HepG2 (cell line): ENCODE data around the gene ARMC3.

Experiments used
- CBFB ChIP-seq: sonication (generic); formaldehyde crosslinking; IDR thresholded peaks from 2 replicates; pipeline ENCODE4 v1.4.0; 2020; ENCODE audit warnings: missing genetic modification reagents
- CHD2 ChIP-seq: IDR thresholded peaks from 2 replicates; pipeline ENCODE4 v1.6.1; 2011; ENCODE audit warnings: low read depth, low read length, improper control_type of control experiment
- CTCF ChIP-seq: sonication (generic); formaldehyde crosslinking; IDR thresholded peaks from 2 replicates; pipeline ENCODE4 v1.5.0; 2020; ENCODE audit warnings: mild to moderate bottlenecking, missing genetic modification reagents, moderate library complexity
- HOXA7 ChIP-seq: sonication (generic); formaldehyde crosslinking; IDR thresholded peaks from 2 replicates; pipeline ENCODE4 v1.8.1; 2022; ENCODE audit warnings: mild to moderate bottlenecking, missing genetic modification reagents, moderate library complexity
- KDM4B ChIP-seq: sonication (generic); formaldehyde crosslinking; IDR thresholded peaks from 2 replicates; pipeline ENCODE4 v1.4.0; 2020; ENCODE audit warnings: missing genetic modification reagents
- MEIS2 ChIP-seq: sonication (generic); formaldehyde crosslinking; IDR thresholded peaks from 2 replicates; pipeline ENCODE4 v1.9.0; 2021; ENCODE audit warnings: mild to moderate bottlenecking, missing genetic modification reagents
- MYNN ChIP-seq: sonication (generic); formaldehyde crosslinking; IDR thresholded peaks from 2 replicates; pipeline ENCODE4 v1.4.0; 2020; ENCODE audit warnings: mild to moderate bottlenecking, low read depth, missing genetic modification reagents
- POLR2AphosphoS5 ChIP-seq: IDR thresholded peaks from 2 replicates; pipeline ENCODE4 v1.6.1; 2012; ENCODE audit warnings: low read depth, low read length
- RAD51 ChIP-seq: fragments of 450-650 bp; IDR thresholded peaks from 2 replicates; pipeline ENCODE4 v1.6.1; 2016; ENCODE audit warnings: borderline replicate concordance
- TCF12 ChIP-seq, 2 experiments: fragments of 450-650 bp in 1 of 2; sonication (generic) in 1 of 2; formaldehyde crosslinking in 1 of 2; IDR thresholded peaks; 2 replicates each; pipeline versions ENCODE4 v1.6.1 to v1.8.0; 2017 to 2022; ENCODE audit warnings: antibody characterized with exemption in 1 of 2, mild to moderate bottlenecking in 1 of 2, missing genetic modification reagents in 1 of 2, moderate library complexity in 1 of 2
- ZFP36 ChIP-seq: fragments of 150-350 bp; IDR thresholded peaks from 2 replicates; pipeline ENCODE4 v1.6.1; 2018; ENCODE audit warnings: borderline replicate concordance, low read length, low read depth; ENCODE audit not compliant: partially characterized antibody
- ZNF276 ChIP-seq: sonication (generic); formaldehyde crosslinking; IDR thresholded peaks from 2 replicates; pipeline ENCODE4 v1.4.0; 2020; ENCODE audit warnings: mild to moderate bottlenecking, low read depth, missing genetic modification reagents

GRCh38 chr10:23038172-23038571, 110.3 kb downstream of the ARMC3 start:
- TF ChIP-seq ZNF276 (no peak), ZFP36 (no peak), HOXA7 (no peak), TCF12 (IDR thresholded peaks at IDR 0.05) (no peak), TCF12 (CRISPR knock-in tag; IDR thresholded peaks at IDR 0.05) (no peak), KDM4B (CRISPR knock-in tag) (no peak), CBFB (no peak), POLR2AphosphoS5 (no peak), RAD51 (no peak), CHD2 (no peak), MYNN (CRISPR knock-in tag) (no peak), MEIS2 (CRISPR knock-in tag) (no peak), CTCF (CRISPR knock-in tag) (no peak)
